ENCODE data around the gene UQCR10. TPM values are rescaled to one million over a fixed set of nuclear protein-coding genes. Genes with fewer than 3 reads are reported as not detected.

UQCR10 gene
- total and polyA plus RNA-seq, 2 experiments from 2014 or later, result 78.0 to 535 TPM

DNA sequence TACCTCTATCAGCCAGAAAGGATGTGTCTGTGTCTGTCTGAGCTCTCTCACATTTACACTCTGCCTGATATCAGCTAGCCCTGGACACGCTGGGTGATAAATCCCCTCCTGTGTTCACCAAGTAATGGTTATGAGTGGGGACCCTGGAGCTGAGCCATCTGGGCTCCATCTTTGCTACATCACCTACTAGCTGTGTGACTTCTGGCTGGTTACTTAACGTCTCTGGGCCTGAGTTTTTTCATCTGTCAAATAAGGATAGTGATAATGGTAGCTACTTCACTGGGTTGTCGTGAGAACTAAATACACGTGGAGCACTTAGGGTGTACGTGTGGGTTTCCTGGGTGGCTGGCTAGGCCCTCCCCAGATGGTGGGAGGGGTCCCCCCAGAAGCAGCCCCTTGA lies 22.9 kb downstream of the UQCR10 start:
- H3K4me1 ChIP-seq (ENCODE audit: insufficient read depth), result no peaks in the 10 kb centered on the region
- H3K9me3 Mint-ChIP-seq, result no peaks in the 10 kb centered on the region
- peaks cover 7% of the 10 kb centered on the region for H3K4me1 Mint-ChIP-seq
- no peaks in the 10 kb centered on the region; the same call in 1 of the 2 replicates for H3K36me3 ChIP-seq (ENCODE audit: insufficient read depth)
- ATAC-seq, result no peak
- no peak overlapping the region for H3K4me2 ChIP-seq
- peaks cover 6% of the 10 kb centered on the region for H3K27me3 Mint-ChIP-seq (ENCODE audit: insufficient read depth, low read depth, poor library complexity)
- H3K36me3 Mint-ChIP-seq (ENCODE audit: low read depth), result peaks cover 17% of the 10 kb centered on the region
- H3K27ac ChIP-seq (ENCODE audit: low read depth), result no peak overlapping the region
- no peaks in the 10 kb centered on the region for H4K20me1 ChIP-seq (replicated peaks; ENCODE audit: insufficient read depth)
- H2AFZ ChIP-seq, result no peak overlapping the region
- H3K4me3 ChIP-seq, result no peak overlapping the region
- TF ChIP-seq ZNF331 (CRISPR knock-in tag; IDR thresholded peaks at IDR 0.05; ENCODE audit: low read depth), result no peak
- TF ChIP-seq, protein P1, sequence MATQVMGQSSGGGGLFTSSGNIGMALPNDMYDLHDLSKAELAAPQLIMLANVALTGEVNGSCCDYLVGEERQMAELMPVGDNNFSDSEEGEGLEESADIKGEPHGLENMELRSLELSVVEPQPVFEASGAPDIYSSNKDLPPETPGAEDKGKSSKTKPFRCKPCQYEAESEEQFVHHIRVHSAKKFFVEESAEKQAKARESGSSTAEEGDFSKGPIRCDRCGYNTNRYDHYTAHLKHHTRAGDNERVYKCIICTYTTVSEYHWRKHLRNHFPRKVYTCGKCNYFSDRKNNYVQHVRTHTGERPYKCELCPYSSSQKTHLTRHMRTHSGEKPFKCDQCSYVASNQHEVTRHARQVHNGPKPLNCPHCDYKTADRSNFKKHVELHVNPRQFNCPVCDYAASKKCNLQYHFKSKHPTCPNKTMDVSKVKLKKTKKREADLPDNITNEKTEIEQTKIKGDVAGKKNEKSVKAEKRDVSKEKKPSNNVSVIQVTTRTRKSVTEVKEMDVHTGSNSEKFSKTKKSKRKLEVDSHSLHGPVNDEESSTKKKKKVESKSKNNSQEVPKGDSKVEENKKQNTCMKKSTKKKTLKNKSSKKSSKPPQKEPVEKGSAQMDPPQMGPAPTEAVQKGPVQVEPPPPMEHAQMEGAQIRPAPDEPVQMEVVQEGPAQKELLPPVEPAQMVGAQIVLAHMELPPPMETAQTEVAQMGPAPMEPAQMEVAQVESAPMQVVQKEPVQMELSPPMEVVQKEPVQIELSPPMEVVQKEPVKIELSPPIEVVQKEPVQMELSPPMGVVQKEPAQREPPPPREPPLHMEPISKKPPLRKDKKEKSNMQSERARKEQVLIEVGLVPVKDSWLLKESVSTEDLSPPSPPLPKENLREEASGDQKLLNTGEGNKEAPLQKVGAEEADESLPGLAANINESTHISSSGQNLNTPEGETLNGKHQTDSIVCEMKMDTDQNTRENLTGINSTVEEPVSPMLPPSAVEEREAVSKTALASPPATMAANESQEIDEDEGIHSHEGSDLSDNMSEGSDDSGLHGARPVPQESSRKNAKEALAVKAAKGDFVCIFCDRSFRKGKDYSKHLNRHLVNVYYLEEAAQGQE (IDR thresholded peaks at IDR 0.05; ENCODE audit: unreplicated experiment), result no peak
- TF ChIP-seq JUNB (IDR thresholded peaks at IDR 0.05; ENCODE audit: unreplicated experiment), result no peak
- no peak for TF ChIP-seq STAT1 (IDR thresholded peaks at IDR 0.05; ENCODE audit: unreplicated experiment)
- TF ChIP-seq, protein P2, sequence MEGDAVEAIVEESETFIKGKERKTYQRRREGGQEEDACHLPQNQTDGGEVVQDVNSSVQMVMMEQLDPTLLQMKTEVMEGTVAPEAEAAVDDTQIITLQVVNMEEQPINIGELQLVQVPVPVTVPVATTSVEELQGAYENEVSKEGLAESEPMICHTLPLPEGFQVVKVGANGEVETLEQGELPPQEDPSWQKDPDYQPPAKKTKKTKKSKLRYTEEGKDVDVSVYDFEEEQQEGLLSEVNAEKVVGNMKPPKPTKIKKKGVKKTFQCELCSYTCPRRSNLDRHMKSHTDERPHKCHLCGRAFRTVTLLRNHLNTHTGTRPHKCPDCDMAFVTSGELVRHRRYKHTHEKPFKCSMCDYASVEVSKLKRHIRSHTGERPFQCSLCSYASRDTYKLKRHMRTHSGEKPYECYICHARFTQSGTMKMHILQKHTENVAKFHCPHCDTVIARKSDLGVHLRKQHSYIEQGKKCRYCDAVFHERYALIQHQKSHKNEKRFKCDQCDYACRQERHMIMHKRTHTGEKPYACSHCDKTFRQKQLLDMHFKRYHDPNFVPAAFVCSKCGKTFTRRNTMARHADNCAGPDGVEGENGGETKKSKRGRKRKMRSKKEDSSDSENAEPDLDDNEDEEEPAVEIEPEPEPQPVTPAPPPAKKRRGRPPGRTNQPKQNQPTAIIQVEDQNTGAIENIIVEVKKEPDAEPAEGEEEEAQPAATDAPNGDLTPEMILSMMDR (conservative IDR thresholded peaks at IDR 0.05; ENCODE audit: low read depth in 2 of 2), result no peak
- no peak for TF ChIP-seq ZNF114 (CRISPR knock-in tag; IDR thresholded peaks at IDR 0.05)
- no peak for TF ChIP-seq CREB1 (CRISPR knock-in tag; IDR thresholded peaks at IDR 0.05; ENCODE audit: low read depth)
- TF ChIP-seq, protein P3, sequence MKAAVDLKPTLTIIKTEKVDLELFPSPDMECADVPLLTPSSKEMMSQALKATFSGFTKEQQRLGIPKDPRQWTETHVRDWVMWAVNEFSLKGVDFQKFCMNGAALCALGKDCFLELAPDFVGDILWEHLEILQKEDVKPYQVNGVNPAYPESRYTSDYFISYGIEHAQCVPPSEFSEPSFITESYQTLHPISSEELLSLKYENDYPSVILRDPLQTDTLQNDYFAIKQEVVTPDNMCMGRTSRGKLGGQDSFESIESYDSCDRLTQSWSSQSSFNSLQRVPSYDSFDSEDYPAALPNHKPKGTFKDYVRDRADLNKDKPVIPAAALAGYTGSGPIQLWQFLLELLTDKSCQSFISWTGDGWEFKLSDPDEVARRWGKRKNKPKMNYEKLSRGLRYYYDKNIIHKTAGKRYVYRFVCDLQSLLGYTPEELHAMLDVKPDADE (IDR thresholded peaks at IDR 0.05), result no peak
- TF ChIP-seq EZH2 (IDR thresholded peaks at IDR 0.05; ENCODE audit: low read depth, unreplicated experiment), result no peak
- no peak for TF ChIP-seq EZH2phosphoT487 (IDR thresholded peaks at IDR 0.05; ENCODE audit: unreplicated experiment)
- no peak for TF ChIP-seq NANOG (IDR thresholded peaks at IDR 0.05; ENCODE audit: borderline replicate concordance)
- no peak for TF ChIP-seq POLR2AphosphoS5 (IDR thresholded peaks at IDR 0.05; ENCODE audit: low read depth)
- TF ChIP-seq, protein P4, sequence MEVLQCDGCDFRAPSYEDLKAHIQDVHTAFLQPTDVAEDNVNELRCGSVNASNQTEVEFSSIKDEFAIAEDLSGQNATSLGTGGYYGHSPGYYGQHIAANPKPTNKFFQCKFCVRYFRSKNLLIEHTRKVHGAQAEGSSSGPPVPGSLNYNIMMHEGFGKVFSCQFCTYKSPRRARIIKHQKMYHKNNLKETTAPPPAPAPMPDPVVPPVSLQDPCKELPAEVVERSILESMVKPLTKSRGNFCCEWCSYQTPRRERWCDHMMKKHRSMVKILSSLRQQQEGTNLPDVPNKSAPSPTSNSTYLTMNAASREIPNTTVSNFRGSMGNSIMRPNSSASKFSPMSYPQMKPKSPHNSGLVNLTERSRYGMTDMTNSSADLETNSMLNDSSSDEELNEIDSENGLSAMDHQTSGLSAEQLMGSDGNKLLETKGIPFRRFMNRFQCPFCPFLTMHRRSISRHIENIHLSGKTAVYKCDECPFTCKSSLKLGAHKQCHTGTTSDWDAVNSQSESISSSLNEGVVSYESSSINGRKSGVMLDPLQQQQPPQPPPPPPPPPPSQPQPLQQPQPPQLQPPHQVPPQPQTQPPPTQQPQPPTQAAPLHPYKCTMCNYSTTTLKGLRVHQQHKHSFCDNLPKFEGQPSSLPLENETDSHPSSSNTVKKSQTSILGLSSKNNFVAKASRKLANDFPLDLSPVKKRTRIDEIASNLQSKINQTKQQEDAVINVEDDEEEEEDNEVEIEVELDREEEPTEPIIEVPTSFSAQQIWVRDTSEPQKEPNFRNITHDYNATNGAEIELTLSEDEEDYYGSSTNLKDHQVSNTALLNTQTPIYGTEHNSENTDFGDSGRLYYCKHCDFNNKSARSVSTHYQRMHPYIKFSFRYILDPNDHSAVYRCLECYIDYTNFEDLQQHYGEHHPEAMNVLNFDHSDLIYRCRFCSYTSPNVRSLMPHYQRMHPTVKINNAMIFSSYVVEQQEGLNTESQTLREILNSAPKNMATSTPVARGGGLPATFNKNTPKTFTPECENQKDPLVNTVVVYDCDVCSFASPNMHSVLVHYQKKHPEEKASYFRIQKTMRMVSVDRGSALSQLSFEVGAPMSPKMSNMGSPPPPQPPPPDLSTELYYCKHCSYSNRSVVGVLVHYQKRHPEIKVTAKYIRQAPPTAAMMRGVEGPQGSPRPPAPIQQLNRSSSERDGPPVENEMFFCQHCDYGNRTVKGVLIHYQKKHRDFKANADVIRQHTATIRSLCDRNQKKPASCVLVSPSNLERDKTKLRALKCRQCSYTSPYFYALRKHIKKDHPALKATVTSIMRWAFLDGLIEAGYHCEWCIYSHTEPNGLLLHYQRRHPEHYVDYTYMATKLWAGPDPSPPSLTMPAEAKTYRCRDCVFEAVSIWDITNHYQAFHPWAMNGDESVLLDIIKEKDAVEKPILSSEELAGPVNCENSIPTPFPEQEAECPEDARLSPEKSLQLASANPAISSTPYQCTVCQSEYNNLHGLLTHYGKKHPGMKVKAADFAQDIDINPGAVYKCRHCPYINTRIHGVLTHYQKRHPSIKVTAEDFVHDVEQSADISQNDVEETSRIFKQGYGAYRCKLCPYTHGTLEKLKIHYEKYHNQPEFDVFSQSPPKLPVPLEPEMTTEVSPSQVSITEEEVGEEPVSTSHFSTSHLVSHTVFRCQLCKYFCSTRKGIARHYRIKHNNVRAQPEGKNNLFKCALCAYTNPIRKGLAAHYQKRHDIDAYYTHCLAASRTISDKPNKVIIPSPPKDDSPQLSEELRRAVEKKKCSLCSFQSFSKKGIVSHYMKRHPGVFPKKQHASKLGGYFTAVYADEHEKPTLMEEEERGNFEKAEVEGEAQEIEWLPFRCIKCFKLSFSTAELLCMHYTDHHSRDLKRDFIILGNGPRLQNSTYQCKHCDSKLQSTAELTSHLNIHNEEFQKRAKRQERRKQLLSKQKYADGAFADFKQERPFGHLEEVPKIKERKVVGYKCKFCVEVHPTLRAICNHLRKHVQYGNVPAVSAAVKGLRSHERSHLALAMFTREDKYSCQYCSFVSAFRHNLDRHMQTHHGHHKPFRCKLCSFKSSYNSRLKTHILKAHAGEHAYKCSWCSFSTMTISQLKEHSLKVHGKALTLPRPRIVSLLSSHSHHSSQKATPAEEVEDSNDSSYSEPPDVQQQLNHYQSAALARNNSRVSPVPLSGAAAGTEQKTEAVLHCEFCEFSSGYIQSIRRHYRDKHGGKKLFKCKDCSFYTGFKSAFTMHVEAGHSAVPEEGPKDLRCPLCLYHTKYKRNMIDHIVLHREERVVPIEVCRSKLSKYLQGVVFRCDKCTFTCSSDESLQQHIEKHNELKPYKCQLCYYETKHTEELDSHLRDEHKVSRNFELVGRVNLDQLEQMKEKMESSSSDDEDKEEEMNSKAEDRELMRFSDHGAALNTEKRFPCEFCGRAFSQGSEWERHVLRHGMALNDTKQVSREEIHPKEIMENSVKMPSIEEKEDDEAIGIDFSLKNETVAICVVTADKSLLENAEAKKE (CRISPR knock-in tag; IDR thresholded peaks at IDR 0.05), result no peak
- no peak overlapping the region for H3K4me3 Mint-ChIP-seq
- H3K27ac Mint-ChIP-seq, result no peak overlapping the region
- no peaks in the 10 kb centered on the region for H3K79me2 ChIP-seq (replicated peaks; ENCODE audit: insufficient read depth)
- H3F3A ChIP-seq (replicated peaks; ENCODE audit: low read depth), result no peaks in the 10 kb centered on the region
- H3K27me3 ChIP-seq (ENCODE audit: insufficient read depth), result no peaks in the 10 kb centered on the region
- no peak for DNase-seq (ENCODE audit: low spot score)
- no peaks in the 10 kb centered on the region for H3K9me2 ChIP-seq (ENCODE audit: insufficient read depth)
